ENCODE results near the gene CDA.

CDA gene

GRCh38 chr1:20658166-20658915 lies 69.4 kb downstream of the CDA start:
- DNase-seq = no peak

GRCh38 chr1:20660363-20660762 lies 71.5 kb downstream of the CDA start:
- no peak for DNase-seq

DNA sequence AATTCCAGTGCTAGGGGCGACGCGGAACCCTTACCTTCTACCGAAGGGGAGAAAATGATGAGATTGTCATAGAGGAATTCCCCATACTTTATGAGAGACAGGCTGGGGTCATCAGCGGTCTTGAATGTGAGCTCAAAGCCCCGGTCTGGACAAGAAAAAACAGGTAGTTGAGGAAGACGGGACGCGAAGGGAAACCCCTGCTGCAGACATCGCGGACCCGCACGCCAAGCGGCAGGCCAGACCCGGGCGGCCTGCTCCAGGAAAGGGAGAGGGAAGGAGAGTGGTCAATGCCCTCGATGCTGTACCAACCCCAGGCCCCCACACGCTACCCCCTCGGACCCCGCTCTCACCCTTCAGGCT lies 71.9 kb downstream of the CDA start:
- DNase-seq = peak in 1 of 4 experiments; percentile 25

- DNase-seq = peak; percentile 76 to 91 (median 80)
Observed at GRCh38 chr1:20661207-20662109, 72.6 kb downstream of the CDA start, which contains the start of gene DDOST. Gene DDOST (minus strand): TSS chr1:20661369. CDS start chr1:20661350, 19 bp downstream.

GRCh38 chr1:20662110-20662475 lies 73.2 kb downstream of the CDA start:
- no peak for DNase-seq

DNA sequence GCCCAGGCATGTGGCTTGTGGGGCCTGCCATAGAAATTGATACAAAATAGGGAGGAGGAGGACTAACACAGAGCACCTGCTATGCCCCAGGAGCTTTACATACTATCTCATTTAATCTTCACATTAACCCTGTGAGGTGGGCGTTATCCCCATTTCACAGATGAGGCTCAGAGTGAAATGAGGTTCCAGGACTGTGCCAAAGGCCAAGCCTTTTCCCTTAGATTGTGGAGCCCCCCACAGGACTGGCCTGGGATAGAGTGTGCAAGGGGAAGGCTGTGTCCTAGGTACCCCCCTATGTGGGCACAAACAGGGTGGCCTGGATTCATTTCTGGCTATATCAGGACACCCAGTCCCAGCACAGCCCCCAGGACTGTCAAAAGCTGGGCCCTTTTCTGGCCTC lies 74.5 kb downstream of the CDA start:
- no peak for DNase-seq

DNA sequence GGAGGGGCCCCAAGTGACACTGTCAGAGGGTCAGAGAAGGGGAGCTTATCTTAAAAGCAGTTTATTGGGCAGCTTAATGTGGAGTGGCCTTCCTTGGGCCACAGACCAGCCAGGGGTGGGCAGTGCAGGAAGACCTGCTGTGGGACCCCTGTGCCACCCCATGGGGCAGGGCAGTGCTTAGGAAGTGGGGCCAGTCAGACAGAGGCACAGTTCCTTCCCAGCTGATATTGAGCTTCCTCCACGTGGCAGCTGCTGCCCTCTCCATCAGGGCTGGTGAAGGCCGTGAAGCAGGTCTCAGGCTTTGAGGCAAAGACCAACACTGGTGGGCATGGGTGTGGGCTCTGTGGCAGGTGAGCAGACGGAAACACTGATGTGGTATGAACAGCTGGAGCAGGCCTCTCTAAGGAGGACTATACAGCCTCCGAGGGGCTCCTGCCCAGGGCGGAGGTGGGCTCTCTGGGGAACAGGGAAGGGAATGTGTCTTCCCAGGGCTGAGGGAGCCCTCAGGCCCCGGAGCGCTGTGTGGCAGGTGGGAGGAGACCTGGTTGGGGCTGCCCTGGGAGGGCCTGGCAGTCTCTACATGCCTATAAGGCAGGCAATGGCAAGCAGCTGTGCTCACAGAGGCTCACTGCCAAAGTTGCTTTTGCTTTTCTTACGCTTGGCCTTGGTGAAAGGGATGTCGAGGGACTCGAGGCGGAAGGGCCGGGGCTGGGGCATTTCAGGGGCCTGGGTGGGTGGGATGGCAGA lies 75.2 kb downstream of the CDA start:
- DNase-seq = no peak

- DNase-seq = no peak
Observed at GRCh38 chr1:20665726-20666125, 76.8 kb downstream of the CDA start.

DNA sequence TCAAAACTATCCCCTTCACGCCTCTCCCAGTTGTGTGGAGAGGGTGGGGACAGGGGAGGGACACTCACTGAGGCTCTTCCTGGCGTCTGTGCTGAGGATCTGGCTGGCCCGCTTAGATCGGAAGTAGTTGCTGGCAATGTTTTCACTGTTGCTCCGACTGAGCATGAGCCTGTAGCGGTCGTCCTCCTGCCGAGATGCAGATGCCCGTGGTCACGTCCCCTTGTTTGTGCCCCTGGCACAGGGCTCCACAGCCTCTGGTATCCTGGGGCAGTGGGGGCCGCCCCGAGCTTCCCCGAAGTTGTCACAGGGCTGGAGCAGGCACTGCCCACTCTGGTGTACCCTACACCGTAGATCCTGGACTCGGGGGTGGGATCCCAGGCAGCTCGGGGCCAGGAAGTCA lies 77.2 kb downstream of the CDA start:
- no peak for DNase-seq

GRCh38 chr1:20666804-20667203 lies 77.9 kb downstream of the CDA start:
- no peak for DNase-seq
